HL-60/S4 (cell line): Measurements from ENCODE around the gene AP5Z1.

Experiments used
- in situ Hi-C: fragments of 300-500 bp; cut with MboI; formaldehyde crosslinking; loops from 2 replicates; pipeline ENCODE4 v1.14.3; 2022; ENCODE audit warnings: low sequenced_read_pairs

The AP5Z1 gene

GRCh38 chr7:4836206-4836661 lies 60.8 kb downstream of the AP5Z1 start:
- in situ Hi-C loops: loop anchor here (25.0 kb wide), 1 partner anchor 251 kb away; no protein-coding TSS in a partner anchor

- in situ Hi-C loops: loop anchor here (25.0 kb wide), 1 partner anchor 250 kb away; no protein-coding TSS in a partner anchor
Observed at GRCh38 chr7:4837041-4837802, 61.8 kb downstream of the AP5Z1 start.

GRCh38 chr7:4837803-4838625 lies 62.6 kb downstream of the AP5Z1 start:
- in situ Hi-C loops: loop anchor here (25.0 kb wide), 1 partner anchor 249 kb away; no protein-coding TSS in a partner anchor

GRCh38 chr7:4838626-4839334 lies 63.4 kb downstream of the AP5Z1 start:
- in situ Hi-C loops: loop anchor here (25.0 kb wide), 1 partner anchor 249 kb away; no protein-coding TSS in a partner anchor

GRCh38 chr7:4840079-4840501 lies 64.7 kb downstream of the AP5Z1 start:
- in situ Hi-C loops: loop anchor here (25.0 kb wide), 1 partner anchor 247 kb away; no protein-coding TSS in a partner anchor
